ENCODE results near the gene LRCH4.

- TF ChIP-seq MAX (IDR thresholded peaks at IDR 0.05) (no peak), CTCF (IDR thresholded peaks at IDR 0.05) (no peak), USF2 (IDR thresholded peaks at IDR 0.05) (no peak), RFX5 (IDR thresholded peaks at IDR 0.05) (no peak), REST (IDR thresholded peaks at IDR 0.05) (no peak), POLR2A (IDR thresholded peaks at IDR 0.05; ENCODE audit: low read length) (no peak), EP300 (IDR thresholded peaks at IDR 0.05) (no peak), MAZ (IDR thresholded peaks at IDR 0.05; ENCODE audit: borderline replicate concordance, low read depth, low read length) (no peak), JUNB (IDR thresholded peaks at IDR 0.05) (no peak), HEYL (CRISPR knock-in tag; IDR thresholded peaks at IDR 0.05) (no peak)
Measured at GRCh38 chr7:100538348-100538653, 47.6 kb downstream of the LRCH4 start.

Measured in A549 (cell line).